Measurements from ENCODE around the gene JHY. TPM values are rescaled to one million over a fixed set of nuclear protein-coding genes. Genes with fewer than 3 reads are reported as not detected.
"Not testable (repeated sequence)": the region's sequence is repeated elsewhere in the genome, so short reads cannot be mapped to it uniquely, and the experiment has no call there.

The JHY gene
- total RNA-seq, 1 donor from 2014 or later = 3.4 TPM

- no peak overlapping the region for H3K4me3 ChIP-seq (ENCODE audit: low read depth, low read length)
- no peak for TF ChIP-seq CTCF (IDR thresholded peaks at IDR 0.05; ENCODE audit: insufficient read depth, low read length, poor library complexity, severe bottlenecking)
- no peaks in the 10 kb centered on the region for H3K36me3 ChIP-seq (ENCODE audit: control insufficient read depth, insufficient read depth, low read length)
- no peak for DNase-seq (ENCODE audit: low read depth)
- H3K27me3 ChIP-seq (ENCODE audit: control insufficient read depth, insufficient read depth, low read length) = no peaks in the 10 kb centered on the region
Measured at GRCh38 chr11:122852796-122853160, 29.8 kb upstream of the JHY start.

GRCh38 chr11:122853261-122853660 lies 29.3 kb upstream of the JHY start:
- H3K27me3 ChIP-seq (ENCODE audit: control insufficient read depth, insufficient read depth, low read length) = no peaks in the 10 kb centered on the region
- no peaks in the 10 kb centered on the region for H3K36me3 ChIP-seq (ENCODE audit: control insufficient read depth, insufficient read depth, low read length)
- H3K4me3 ChIP-seq (ENCODE audit: low read depth, low read length) = no peak overlapping the region
- TF ChIP-seq CTCF (IDR thresholded peaks at IDR 0.05; ENCODE audit: insufficient read depth, low read length, poor library complexity, severe bottlenecking) = no peak
- DNase-seq (ENCODE audit: low read depth) = no peak

GRCh38 chr11:122853971-122854446 lies 28.6 kb upstream of the JHY start:
- TF ChIP-seq CTCF (IDR thresholded peaks at IDR 0.05; ENCODE audit: insufficient read depth, low read length, poor library complexity, severe bottlenecking) = peak; percentile 43
- H3K36me3 ChIP-seq (ENCODE audit: control insufficient read depth, insufficient read depth, low read length) = no peaks in the 10 kb centered on the region
- peak; percentile 61 for DNase-seq (ENCODE audit: low read depth)
- H3K27me3 ChIP-seq (ENCODE audit: control insufficient read depth, insufficient read depth, low read length) = no peaks in the 10 kb centered on the region
- no peak overlapping the region for H3K4me3 ChIP-seq (ENCODE audit: low read depth, low read length)

- no peak for TF ChIP-seq CTCF (IDR thresholded peaks at IDR 0.05; ENCODE audit: insufficient read depth, low read length, poor library complexity, severe bottlenecking)
- DNase-seq (ENCODE audit: low read depth) = no peak
- no peaks in the 10 kb centered on the region for H3K27me3 ChIP-seq (ENCODE audit: control insufficient read depth, insufficient read depth, low read length)
- no peaks in the 10 kb centered on the region for H3K36me3 ChIP-seq (ENCODE audit: control insufficient read depth, insufficient read depth, low read length)
- H3K4me3 ChIP-seq (ENCODE audit: low read depth, low read length) = no peak overlapping the region
Measured at GRCh38 chr11:122861631-122862030, 20.9 kb upstream of the JHY start.

- DNase-seq (ENCODE audit: low read depth) = no peak
- Histone ChIP-seq H3K27me3 (ENCODE audit: control insufficient read depth, insufficient read depth, low read length) (no peaks in the 10 kb centered on the region), H3K36me3 (ENCODE audit: control insufficient read depth, insufficient read depth, low read length) (no peaks in the 10 kb centered on the region), H3K4me3 (ENCODE audit: low read depth, low read length) (no peak overlapping the region)
- no peak for TF ChIP-seq CTCF (IDR thresholded peaks at IDR 0.05; ENCODE audit: insufficient read depth, low read length, poor library complexity, severe bottlenecking)
Measured at GRCh38 chr11:122862091-122862490, 20.5 kb upstream of the JHY start.

- DNase-seq (ENCODE audit: low read depth); H3K4me3 ChIP-seq (ENCODE audit: low read depth, low read length); H3K36me3 ChIP-seq (ENCODE audit: control insufficient read depth, insufficient read depth, low read length); H3K27me3 ChIP-seq (ENCODE audit: control insufficient read depth, insufficient read depth, low read length): not testable (repeated sequence)
Measured at GRCh38 chr11:122863154-122863553, 19.4 kb upstream of the JHY start.

Data from kidney epithelial cell (primary cell).